Stimulated activated CD4-positive, alpha-beta T cell treated with anti-CD3 and anti-CD28 coated beads, TNF-alpha, amount 100 ng/mL, for 1 hour (primary cell): Measurements from ENCODE around the gene MXRA8.

ENCODE experiments used
- DNase-seq, 3 donors: peaks; one replicate each; pipeline ENCODE4 v3.0.0-alpha.2; 2020; ENCODE audit warnings: low read depth in 3 of 3, low spot score in 1 of 3

Gene MXRA8

GRCh38 chr1:1309251-1310108 lies 48.9 kb downstream of the MXRA8 start:
- DNase-seq, result no peak

GRCh38 chr1:1308756-1309250 lies 49.6 kb downstream of the MXRA8 start:
- no peak for DNase-seq

GRCh38 chr1:1307923-1308755 lies 50.2 kb downstream of the MXRA8 start, which contains the start of the genes ACAP3 and PUSL1:
Gene ACAP3 (minus strand): TSS chr1:1307930. CDS start chr1:1307815, 115 bp downstream.
Gene PUSL1 (plus strand): TSS chr1:1308597. CDS start chr1:1308644, 47 bp downstream.
- DNase-seq, result peak; percentile 76 to 80 (median 79)

- DNase-seq, result no peak
Observed at GRCh38 chr1:1307261-1307922, 51.0 kb downstream of the MXRA8 start.

- DNase-seq, result no peak
Observed at GRCh38 chr1:1306661-1307260, 51.6 kb downstream of the MXRA8 start.

GRCh38 chr1:1306070-1306660 lies 52.2 kb downstream of the MXRA8 start:
- no peak for DNase-seq

- DNase-seq, result peak; percentile 31 to 49 (median 40)
Observed at GRCh38 chr1:1305300-1306069, 52.9 kb downstream of the MXRA8 start.

- no peak for DNase-seq
Observed at GRCh38 chr1:1304331-1305299, 53.7 kb downstream of the MXRA8 start.

GRCh38 chr1:1303736-1304135 lies 54.6 kb downstream of the MXRA8 start:
- DNase-seq, result no peak

- no peak for DNase-seq
Observed at GRCh38 chr1:1302951-1303509, 55.3 kb downstream of the MXRA8 start.
